GM18520 (cell line): ENCODE results near the gene PLOD3.
A peak's percentile ranks its signal among the peaks of the same experiment; 100 is the strongest.

ENCODE experiments used
- ATAC-seq: cut with Tn5 transposase; IDR thresholded peaks from one replicate; pipeline ENCODE4 v1.9.1; 2021; ENCODE audit not compliant: unreplicated experiment

PLOD3 gene

DNA sequence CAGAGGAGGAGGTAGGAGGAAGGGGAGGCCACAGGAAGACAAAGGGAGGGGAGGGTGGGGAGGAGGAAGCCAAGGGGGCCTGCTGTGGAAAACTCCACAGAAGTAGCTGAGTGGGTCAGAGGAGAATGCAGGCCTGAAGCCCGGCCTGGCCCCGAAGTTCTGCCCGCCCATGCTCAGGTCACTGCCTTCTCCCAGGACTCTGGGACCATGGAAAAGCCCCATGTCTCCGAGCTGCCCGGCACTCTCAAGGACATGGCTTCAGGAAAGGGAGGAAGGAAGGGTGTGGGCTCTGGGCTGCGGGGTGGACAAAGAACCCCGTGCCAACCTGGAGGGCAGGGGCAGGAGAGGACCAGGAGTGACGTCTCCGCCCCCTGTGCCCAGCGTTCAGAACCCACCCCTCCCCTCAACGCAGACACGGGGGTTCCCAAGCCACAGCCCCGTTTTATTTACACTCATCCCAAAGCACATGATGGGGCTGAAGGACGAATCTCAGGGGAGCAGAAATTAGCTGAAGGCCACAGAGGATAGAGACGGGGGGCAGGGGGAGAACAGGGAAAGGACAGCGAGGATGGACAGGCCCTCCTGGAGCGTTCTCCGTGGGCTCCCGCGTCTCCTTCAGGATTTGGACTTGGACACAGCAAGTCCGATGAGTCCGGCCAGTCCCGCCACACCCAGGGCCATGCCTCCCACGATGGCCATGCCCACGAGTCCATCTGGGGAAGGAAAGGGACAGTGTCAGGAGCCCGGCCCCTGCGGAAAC lies 22.0 kb upstream of the PLOD3 start:
- ATAC-seq: no peak

DNA sequence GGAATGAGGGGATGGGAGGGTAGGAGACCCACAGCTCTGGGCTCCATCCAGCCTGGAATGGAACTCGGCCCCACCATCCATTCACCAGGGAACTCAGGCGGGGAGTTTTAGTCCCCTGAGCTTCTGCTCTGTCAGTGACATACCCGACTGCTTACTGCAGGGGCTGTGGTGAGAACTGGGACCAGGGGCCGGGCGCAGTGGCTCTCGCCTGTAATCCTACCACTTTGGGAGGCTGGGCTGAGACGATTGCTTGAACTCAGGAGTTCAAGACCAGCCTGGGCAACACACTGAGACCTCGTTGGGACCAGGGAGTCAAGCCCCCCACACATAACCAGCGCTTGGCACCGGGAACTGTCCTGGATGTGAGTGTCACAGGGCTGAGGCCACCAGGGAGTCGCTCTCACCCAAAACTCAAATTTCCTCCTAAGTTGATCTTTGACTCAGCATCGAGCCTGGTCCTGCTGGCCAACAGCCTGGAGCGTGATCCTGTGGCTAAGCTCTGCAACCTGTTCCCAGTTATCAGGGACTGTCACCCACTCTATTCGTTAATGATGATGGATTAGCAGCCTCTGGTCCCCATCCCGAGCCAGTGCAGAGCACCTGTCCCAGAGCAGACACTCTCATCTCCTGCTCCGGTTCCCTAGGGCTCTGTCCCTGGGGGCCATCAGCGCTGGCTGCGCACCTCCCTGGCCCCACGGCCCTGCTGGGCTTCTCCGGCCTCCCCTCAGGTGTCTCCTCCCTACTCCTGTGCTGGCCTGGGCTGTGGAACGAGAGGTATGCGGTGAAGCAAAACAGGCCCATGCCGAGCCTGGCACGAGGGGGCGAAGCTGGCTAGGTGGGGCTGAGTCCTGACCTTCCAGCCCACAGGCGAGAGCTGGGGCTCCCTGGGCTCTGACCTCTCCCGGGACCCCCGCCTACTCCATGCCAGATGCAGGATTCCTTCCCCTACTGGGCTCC lies 21.1 kb upstream of the PLOD3 start:
- no peak for ATAC-seq

DNA sequence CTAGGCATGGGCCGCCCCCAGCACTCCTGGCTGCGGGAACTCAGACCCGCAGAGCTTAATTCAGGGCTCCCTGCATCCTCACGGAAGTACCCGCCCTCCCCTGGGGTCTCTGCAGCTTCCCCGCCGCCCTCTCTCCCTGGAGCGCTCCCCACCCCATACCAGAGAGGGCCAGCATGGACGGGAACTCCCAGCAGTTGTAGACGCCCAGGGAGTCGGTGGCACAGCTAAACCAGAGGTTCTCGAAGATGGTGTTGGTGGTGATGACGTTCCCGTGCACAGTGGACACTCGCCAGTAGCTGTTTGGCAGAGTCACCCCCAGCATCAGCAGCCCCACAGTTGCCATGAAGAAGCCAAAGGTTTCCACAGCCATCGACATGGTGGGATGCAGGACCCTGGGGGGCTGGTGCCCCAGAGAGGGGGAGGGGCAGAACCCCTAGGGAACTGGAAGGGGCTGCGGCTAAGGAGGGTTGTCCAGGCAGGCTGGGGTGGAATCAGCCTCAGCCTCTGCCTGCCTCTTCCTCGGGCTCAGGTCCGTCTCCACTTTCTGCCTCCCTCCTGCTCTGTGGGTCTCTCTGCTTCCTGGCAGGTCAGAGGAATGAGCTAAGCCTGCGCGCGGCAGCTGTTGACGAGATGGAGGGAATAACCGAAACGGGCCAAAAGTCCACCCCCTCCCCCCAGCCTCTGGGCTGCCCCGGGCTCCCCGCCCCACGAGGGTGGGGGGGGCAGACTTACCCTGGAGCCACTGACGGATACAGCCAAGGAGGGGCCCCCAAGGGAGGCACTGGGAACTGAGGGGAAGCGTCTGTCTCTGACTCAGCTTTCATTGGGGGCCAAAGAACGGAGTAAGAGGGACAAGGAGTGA lies 20.1 kb upstream of the PLOD3 start, which contains the start of gene CLDN15:
Gene CLDN15, minus strand, starts transcription at position 597 of the 862 bp plus-strand sequence. Its CDS starts 221 bp downstream, at position 376.
- no peak for ATAC-seq

DNA sequence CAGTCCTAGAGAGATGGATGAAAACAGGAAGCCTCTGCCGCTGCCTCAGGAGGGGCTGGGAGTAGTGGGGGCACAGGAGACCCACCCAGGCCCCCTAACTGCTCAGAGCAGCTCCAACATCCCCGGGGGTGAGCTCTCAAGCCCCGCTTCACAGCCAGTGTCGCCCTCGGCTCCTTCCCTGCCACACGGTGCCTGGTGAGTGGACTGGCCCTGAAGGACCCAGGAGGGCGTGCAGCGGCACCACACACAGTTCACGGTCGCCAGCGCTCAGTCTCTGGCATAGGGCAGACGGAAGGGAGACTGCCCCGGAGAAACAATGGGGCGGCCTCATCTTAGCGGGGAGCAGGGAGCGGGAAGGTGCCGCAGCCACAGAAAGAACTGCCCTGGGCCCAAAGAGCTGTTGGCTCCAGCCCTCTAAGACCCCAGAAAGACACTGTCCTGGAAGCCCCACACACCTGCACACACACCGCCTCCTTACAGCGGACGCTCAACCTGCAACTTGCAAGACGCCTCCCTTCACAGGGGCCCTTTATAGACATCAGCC lies 19.0 kb upstream of the PLOD3 start:
- no peak for ATAC-seq

DNA sequence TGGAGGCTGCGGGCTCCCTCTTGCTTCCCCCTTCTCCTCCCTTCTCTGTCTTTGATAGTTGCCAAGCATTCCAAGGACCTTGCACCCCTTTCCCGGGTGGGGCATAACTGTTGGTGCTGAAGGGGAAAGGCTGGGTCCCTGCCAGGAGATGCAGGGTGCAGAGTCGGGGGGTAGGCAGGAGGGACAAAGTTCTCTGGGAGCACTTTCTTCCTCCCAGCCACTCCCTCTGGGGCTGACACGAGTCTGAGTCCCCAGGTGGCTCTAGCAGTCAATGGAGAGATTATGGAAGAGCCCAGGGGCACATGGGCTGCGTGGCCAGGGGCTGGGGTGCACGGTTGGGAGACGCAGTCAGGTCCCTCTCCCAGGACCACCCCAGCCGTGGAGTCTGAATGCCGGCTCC lies 18.1 kb upstream of the PLOD3 start:
- no peak for ATAC-seq

DNA sequence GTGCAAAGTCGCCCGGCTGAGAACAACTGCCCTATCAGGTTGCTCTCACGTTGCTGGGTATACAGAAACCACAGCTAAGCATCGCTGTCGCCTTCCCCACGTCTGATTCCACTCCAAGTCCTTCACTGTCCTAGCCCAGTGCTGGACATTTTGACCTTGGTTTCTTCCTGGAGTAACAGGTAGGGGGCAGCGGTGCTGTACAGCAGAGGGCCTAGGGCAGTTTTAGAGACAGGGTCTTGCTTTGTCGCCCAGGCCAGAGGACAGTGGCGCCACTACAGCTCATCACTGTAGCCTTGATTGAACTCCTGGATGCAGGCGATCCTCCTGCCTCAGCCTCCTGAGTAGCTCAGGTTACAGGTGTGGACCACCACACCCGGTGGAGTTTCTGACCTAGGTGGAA lies 17.7 kb upstream of the PLOD3 start:
- no peak for ATAC-seq

DNA sequence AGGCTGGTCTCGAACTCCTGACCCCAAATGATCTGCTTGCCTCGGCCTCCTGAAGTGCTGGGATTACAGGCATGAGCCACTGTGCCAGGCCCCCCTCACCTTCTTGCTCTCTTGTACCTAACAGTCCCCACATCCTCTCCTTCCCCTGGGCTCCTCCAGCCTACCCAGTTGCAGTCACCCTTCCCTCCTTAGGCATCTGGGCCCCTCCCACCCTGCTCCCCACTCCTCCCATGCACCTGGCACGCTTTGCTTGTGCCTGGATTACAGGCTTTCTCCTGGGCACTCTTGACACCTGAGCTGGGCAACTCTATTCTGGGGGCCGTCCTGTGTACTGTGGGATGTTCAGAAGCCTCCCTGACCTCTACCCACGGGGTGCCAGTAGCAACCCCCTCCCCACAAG lies 17.3 kb upstream of the PLOD3 start:
- ATAC-seq: no peak

DNA sequence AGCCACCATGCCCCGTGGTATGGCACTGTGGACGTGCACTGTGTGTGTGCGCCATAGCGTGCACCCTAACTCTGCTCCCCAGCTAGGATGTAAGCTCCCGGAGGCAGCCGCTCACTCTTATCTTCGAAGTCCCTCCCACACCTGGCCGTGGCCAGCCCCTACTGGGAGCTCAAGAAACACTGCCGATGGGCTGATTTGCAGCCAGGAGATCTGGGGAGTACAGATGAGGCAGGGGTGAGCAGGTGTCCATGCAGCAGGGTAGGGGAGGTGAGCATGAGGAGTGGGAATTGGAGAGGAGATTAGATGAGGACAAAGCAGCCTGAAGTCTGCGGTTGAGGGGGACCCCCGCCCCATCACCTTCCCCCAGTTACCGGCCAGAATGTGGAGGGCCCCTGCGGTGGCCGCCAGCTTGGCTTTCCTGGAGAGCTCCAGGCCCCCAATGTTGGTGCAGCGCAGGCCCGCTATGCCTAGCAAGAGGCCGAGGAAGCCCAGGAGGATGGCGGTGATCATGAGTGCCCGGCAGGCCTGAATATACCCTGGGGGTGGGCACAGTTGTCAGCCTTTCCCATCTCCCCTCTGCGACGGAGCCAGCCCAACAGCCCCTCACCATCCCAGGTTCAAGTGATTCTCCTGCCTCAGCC lies 16.6 kb upstream of the PLOD3 start:
- no peak for ATAC-seq

DNA sequence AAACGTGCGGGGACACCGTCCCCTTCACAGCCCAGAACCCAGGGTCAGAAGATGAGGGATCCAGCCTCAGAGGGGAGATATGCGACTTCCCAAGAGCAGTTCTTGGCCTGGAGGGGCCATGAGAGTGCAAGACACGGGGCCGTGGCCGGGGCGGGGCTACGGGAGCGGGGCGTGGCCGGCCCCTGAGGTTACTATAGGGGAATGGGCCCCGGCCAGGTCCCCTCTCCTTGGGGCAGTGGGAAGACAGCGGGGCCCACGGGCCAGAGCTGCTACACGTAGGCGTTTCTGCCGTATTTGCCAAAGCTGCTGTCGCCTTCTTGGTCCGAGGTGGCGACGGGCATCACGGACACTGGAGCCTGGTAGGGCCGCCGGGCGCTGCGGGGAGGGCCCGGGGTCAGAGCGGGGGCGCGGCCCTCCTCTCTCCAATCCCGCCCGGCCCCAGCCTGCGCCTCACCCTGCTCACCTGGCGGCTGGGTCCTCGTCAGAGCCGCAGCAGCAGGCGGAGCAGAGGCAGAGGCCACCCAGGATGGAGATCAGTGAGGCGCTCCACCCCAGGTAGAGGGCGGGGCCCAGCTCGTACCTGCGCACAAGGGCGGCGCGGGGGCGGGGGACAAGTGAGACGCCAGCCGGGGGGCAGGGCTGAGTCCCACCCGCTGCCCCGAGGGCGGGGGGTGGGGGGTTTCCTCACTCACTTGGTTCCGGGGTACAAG lies 14.9 kb upstream of the PLOD3 start:
- no peak for ATAC-seq

DNA sequence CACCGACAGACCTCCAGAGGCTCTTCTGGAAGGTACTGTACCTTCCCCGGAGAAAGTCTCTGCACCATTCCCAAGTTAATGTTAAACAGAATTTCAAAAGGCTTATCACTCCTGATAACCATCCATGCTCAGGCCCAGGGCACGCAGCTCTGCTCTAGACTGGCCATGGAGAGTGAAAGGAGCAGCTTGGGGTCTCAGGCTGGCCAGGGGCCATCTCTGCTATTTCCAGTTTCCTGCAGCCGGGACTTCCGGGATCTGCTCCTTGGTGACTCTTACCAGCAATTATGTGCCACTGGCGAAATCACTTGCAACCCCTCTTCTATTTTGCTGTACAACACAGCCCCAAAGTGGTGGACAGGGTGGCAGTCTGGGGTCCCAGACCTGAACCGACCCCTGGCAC lies 14.3 kb upstream of the PLOD3 start:
- no peak for ATAC-seq

DNA sequence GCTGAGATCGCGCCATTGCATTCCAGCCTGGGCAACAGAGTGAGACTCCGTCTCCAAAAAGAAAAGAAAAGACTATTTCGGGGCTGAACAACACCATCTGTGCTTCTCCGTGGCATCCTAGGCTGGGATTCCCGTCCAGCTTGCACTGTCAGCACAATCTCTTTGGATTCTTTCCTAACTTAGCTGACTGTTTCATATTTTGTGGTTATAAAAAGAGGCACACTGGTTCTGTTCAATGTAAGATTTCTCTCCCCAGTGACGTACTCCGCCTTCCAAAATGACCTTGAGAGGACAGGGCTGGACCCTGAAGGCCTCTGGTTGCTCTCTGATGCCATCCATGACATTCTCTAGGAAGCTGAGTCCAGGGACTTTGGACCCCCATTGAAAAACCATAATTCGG lies 9.3 kb upstream of the PLOD3 start:
- no peak for ATAC-seq

DNA sequence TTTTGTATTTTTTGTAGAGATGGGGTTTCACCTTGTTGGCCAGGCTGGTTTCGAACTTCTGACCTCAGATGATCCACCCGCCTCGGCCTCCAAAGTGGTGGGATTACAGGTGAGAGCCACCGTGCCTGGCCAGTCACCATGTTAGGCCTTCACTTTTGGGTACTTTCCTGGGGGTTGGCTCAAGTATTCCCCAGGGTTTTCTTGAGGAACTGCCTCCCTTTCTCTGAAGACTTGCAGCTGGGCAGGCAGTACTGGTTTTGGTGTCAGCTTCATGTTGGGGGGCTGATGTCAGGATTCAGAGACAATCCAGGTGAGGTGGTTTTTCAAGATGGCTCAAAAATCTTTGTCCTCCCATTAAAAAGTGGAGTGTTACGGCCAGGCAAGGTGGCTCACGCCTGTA lies 8.3 kb upstream of the PLOD3 start:
- ATAC-seq: no peak

DNA sequence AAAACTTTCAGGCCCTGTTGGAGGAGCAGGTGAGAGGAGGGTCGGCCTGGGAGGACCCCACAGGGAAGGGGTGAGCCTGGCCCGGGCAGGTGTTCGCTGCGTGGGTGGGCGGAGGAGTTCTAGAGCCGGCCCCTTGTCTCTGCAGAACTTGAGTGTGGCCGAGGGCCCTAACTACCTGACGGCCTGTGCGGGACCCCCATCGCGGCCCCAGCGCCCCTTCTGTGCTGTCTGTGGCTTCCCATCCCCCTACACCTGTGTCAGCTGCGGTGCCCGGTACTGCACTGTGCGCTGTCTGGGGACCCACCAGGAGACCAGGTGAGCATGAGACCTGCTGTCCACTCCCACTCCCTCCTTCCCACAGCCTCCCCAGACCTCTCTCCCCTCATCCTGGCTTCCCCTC lies 6.1 kb upstream of the PLOD3 start:
- ATAC-seq: no peak

DNA sequence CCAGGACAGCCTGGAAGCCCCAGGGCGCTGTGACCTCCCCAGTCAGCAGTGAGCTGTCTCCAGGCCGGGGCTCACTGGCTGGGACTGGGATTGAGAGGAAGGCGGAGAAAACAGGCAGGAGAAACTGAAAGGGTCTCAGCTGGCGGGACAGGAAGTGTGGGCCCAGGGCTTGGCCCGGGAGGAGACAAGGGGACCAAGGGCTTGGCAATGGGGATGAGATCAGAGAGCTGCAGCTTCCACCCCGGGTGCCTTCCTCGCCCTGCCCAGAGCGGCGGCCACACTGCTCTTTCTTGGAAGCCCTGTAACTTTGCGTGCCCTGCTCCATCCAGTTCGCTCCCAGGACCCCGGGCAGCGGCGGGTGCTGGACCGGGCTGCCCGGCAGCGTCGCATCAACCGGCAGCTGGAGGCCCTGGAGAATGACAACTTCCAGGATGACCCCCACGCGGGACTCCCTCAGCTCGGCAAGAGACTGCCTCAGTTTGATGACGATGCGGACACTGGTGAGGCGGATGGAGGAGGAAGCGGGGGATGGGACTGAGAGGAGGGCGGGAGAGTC lies 5.0 kb upstream of the PLOD3 start:
- ATAC-seq: no peak

DNA sequence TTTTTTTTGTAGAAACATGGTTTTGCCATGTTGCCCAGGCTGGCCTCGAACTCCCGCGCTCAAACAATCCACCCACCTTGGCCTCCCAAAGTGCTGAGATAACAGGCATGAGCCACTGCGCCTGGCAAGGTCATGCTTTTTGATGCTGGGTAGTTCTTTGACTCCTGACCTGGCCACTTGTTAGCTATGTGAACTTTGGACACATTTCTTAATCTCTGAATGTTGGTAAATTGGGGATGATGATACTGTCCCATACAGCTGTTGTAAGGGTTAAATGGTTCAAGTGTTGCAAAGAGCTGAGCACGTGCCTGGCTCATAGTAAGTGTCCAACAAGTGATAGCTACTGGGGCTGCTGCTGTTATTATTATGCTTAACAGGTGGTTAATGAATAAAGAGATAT lies 2.9 kb upstream of the PLOD3 start:
- no peak for ATAC-seq

DNA sequence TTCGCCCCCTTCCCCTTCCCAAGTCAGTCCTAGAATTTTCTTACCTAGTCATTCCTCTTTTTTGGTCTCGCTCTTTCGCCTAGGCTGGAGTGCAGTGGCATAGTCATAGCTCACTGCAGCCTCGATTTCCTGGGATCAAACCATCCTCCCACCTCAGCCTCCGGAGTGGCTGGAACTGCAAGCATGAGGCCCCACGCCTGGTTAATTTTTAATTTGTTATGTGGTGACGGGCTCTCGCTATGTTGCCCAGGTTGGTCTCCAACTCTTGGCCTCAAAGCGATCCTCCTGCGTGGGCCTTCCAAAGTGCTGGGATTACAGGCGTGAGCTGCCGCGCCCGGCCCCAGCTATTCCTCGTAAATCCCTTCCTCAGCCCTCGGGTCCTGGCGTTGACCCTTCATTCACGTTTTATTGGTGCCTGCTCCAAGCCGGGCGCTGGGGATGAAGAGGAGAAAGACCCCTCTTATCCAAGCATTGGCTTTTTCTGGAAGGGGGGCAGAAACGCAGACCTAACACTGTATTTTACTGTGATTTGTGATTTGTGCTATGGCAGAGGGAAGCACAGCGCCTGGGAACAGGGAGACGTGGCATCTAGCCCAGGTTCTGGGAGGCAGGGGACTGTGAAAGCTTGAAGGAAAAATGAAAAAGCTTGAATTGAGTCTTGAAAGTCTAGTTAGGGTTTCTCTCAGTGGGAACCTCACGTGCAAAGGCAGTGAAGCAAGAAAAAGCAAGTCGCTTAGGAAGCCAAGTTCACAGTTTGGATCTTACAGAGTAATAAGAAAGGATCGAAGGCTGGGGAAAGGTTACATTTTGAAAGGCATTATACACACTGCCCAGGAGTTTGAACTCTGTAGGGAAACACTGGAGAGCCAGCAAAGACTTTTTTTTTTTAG lies 1.1 kb upstream of the PLOD3 start:
- ATAC-seq: peak; percentile 9

DNA sequence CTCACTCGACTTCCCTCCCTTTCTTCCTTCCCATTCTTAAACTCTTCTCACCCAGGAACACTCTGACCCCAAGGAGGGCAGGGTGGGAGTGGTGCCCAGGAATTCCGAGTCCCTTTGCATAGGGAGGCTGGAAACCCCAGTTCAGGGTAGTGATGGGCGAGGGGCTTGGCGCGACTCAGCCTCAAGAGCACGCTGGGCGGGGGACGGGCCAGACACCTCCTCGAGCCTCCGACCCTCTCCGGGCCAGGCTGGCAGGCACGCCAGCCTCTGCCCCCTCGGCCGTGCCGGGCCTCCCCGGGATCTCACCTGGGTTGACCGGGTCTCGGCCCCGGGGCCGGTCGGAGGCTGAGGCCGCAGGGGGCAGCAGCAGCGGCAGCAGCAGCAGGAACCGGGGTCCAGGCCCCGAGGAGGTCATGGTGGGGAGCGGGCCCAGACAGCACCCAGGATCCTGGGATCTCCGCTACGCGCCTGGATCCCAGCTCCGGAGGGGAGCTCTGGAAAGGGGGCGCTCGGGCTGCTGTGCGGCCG lies 457 bp downstream of the PLOD3 start:
- ATAC-seq: peak; percentile 12
